GM19463 (cell line): ENCODE measurements around the gene ERICH6.
A peak's percentile ranks its signal among the peaks of the same experiment; 100 is the strongest.
"Not testable (repeated sequence)": the region's sequence is repeated elsewhere in the genome, so short reads cannot be mapped to it uniquely, and the experiment has no call there.

ENCODE experiments used
- ATAC-seq: cut with Tn5 transposase; IDR thresholded peaks from one replicate; pipeline ENCODE4 v1.9.1; 2021; ENCODE audit warnings: mild to moderate bottlenecking, moderate library complexity; ENCODE audit not compliant: unreplicated experiment

ERICH6 gene

GRCh38 chr3:150682279-150682678 is 21.4 kb downstream of the ERICH6 start:
- no peak for ATAC-seq

GRCh38 chr3:150681057-150681456 is 22.7 kb downstream of the ERICH6 start:
- peak; percentile 90 for ATAC-seq

- ATAC-seq: no peak
Measured at GRCh38 chr3:150680562-150680961, 23.2 kb downstream of the ERICH6 start.

- no peak for ATAC-seq
Measured at GRCh38 chr3:150675587-150675986, 28.1 kb downstream of the ERICH6 start.

- no peak for ATAC-seq
Measured at GRCh38 chr3:150673966-150674365, 29.8 kb downstream of the ERICH6 start.

- no peak for ATAC-seq
Measured at GRCh38 chr3:150666167-150666566, 37.6 kb downstream of the ERICH6 start.

- no peak for ATAC-seq
Measured at GRCh38 chr3:150663461-150663860, 40.3 kb downstream of the ERICH6 start.

- no peak for ATAC-seq
Measured at GRCh38 chr3:150662410-150663200, 41.1 kb downstream of the ERICH6 start.

GRCh38 chr3:150656316-150656715 is 47.4 kb downstream of the ERICH6 start:
- ATAC-seq: no peak

- ATAC-seq: peak; percentile 83
Measured at GRCh38 chr3:150653110-150653561, 50.6 kb downstream of the ERICH6 start.

GRCh38 chr3:150640256-150640655 is 63.5 kb downstream of the ERICH6 start:
- ATAC-seq: no peak

- no peak for ATAC-seq
Measured at GRCh38 chr3:150639262-150639661, 64.5 kb downstream of the ERICH6 start.

GRCh38 chr3:150636258-150636657 is 67.5 kb downstream of the ERICH6 start:
- no peak for ATAC-seq

- ATAC-seq: peak; percentile 63
Measured at GRCh38 chr3:150635526-150635925, 68.2 kb downstream of the ERICH6 start.

GRCh38 chr3:150635076-150635475 is 68.6 kb downstream of the ERICH6 start:
- no peak for ATAC-seq

GRCh38 chr3:150631515-150632221 is 72.1 kb downstream of the ERICH6 start:
- no peak for ATAC-seq

- no peak for ATAC-seq
Measured at GRCh38 chr3:150627557-150627956, 76.2 kb downstream of the ERICH6 start.

GRCh38 chr3:150626148-150626930 is 77.4 kb downstream of the ERICH6 start:
- no peak for ATAC-seq

GRCh38 chr3:150623945-150624344 is 79.8 kb downstream of the ERICH6 start:
- ATAC-seq: no peak

- not testable (repeated sequence) for ATAC-seq
Measured at GRCh38 chr3:150622955-150623354, 80.8 kb downstream of the ERICH6 start.

- ATAC-seq: no peak
Measured at GRCh38 chr3:150620002-150620689, 83.6 kb downstream of the ERICH6 start.
